Measurements from ENCODE around the gene GPR137.

The GPR137 gene

GRCh38 chr11:64286801-64287159 lies 1.1 kb downstream of the GPR137 start:
- DNase-seq (ENCODE audit: low read depth in 2 of 2), result no peak

GRCh38 chr11:64287676-64288352 lies 2.2 kb downstream of the GPR137 start:
- DNase-seq (ENCODE audit: low read depth in 2 of 2), result no peak

- DNase-seq (ENCODE audit: low read depth in 2 of 2), result no peak
Observed at GRCh38 chr11:64288353-64288750, 2.7 kb downstream of the GPR137 start.

GRCh38 chr11:64289002-64289564 lies 3.4 kb downstream of the GPR137 start:
- no peak for DNase-seq (ENCODE audit: low read depth in 2 of 2)

- no peak for DNase-seq (ENCODE audit: low read depth in 2 of 2)
Observed at GRCh38 chr11:64290352-64291261, 5.0 kb downstream of the GPR137 start.

- DNase-seq (ENCODE audit: low read depth in 2 of 2), result no peak
Observed at GRCh38 chr11:64291262-64291751, 5.7 kb downstream of the GPR137 start, which contains the start of gene KCNK4. Gene KCNK4, plus strand, starts transcription at chr11:64291302. Its CDS starts 1,717 bp downstream, at chr11:64293019.

GRCh38 chr11:64291752-64292459 lies 6.3 kb downstream of the GPR137 start:
- no peak for DNase-seq (ENCODE audit: low read depth in 2 of 2)

- no peak for DNase-seq (ENCODE audit: low read depth in 2 of 2)
Observed at GRCh38 chr11:64292460-64293254, 7.0 kb downstream of the GPR137 start.

- DNase-seq (ENCODE audit: low read depth in 2 of 2), result no peak
Observed at GRCh38 chr11:64294774-64295173, 9.1 kb downstream of the GPR137 start.

- DNase-seq (ENCODE audit: low read depth in 2 of 2), result no peak
Observed at GRCh38 chr11:64295760-64296159, 10.1 kb downstream of the GPR137 start.

- no peak for DNase-seq (ENCODE audit: low read depth in 2 of 2)
Observed at GRCh38 chr11:64296236-64296635, 10.6 kb downstream of the GPR137 start.

- DNase-seq (ENCODE audit: low read depth in 2 of 2), result no peak
Observed at GRCh38 chr11:64296830-64297698, 11.4 kb downstream of the GPR137 start.

- no peak for DNase-seq (ENCODE audit: low read depth in 2 of 2)
Observed at GRCh38 chr11:64297699-64298358, 12.2 kb downstream of the GPR137 start.

GRCh38 chr11:64298966-64299846 lies 13.6 kb downstream of the GPR137 start:
- DNase-seq (ENCODE audit: low read depth in 2 of 2), result no peak

GRCh38 chr11:64299847-64300648 lies 14.4 kb downstream of the GPR137 start, which contains the start of gene CATSPERZ:
Gene CATSPERZ, plus strand, starts transcription at chr11:64300358. Its CDS starts 53 bp downstream, at chr11:64300411.
- DNase-seq (ENCODE audit: low read depth in 2 of 2), result no peak

- DNase-seq (ENCODE audit: low read depth in 2 of 2), result no peak
Observed at GRCh38 chr11:64303109-64304031, 17.7 kb downstream of the GPR137 start.

- no peak for DNase-seq (ENCODE audit: low read depth in 2 of 2)
Observed at GRCh38 chr11:64304032-64304315, 18.3 kb downstream of the GPR137 start.
